ENCODE data around the gene ASIC1.

GRCh38 chr12:50065726-50066310 is 8.4 kb downstream of the ASIC1 start:
- TF ChIP-seq EZH2 (IDR thresholded peaks at IDR 0.05; ENCODE audit: low read length, unreplicated experiment) (no peak), EZH2phosphoT487 (IDR thresholded peaks at IDR 0.05; ENCODE audit: borderline replicate concordance, low read length) (no peak)
- TF ChIP-seq, protein P1, sequence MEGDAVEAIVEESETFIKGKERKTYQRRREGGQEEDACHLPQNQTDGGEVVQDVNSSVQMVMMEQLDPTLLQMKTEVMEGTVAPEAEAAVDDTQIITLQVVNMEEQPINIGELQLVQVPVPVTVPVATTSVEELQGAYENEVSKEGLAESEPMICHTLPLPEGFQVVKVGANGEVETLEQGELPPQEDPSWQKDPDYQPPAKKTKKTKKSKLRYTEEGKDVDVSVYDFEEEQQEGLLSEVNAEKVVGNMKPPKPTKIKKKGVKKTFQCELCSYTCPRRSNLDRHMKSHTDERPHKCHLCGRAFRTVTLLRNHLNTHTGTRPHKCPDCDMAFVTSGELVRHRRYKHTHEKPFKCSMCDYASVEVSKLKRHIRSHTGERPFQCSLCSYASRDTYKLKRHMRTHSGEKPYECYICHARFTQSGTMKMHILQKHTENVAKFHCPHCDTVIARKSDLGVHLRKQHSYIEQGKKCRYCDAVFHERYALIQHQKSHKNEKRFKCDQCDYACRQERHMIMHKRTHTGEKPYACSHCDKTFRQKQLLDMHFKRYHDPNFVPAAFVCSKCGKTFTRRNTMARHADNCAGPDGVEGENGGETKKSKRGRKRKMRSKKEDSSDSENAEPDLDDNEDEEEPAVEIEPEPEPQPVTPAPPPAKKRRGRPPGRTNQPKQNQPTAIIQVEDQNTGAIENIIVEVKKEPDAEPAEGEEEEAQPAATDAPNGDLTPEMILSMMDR (conservative IDR thresholded peaks at IDR 0.05; ENCODE audit: low read depth, low read length), result no peak

Measured in PC-3 (cell line).